ENCODE measurements around the gene ZMYND10. TPM values are rescaled to one million over a fixed set of nuclear protein-coding genes. Genes with fewer than 3 reads are reported as not detected.
"Not testable (repeated sequence)": the region's sequence is repeated elsewhere in the genome, so short reads cannot be mapped to it uniquely, and the experiment has no call there.

ZMYND10 gene
- total RNA-seq, 1 experiment from 2014 or later = 1.4 TPM

- DNase-seq (ENCODE audit: low read depth) = no peak
Observed at GRCh38 chr3:50326182-50326541, 19.4 kb downstream of the ZMYND10 start.

- no peak for DNase-seq (ENCODE audit: low read depth)
Observed at GRCh38 chr3:50325497-50326181, 19.9 kb downstream of the ZMYND10 start.

DNA sequence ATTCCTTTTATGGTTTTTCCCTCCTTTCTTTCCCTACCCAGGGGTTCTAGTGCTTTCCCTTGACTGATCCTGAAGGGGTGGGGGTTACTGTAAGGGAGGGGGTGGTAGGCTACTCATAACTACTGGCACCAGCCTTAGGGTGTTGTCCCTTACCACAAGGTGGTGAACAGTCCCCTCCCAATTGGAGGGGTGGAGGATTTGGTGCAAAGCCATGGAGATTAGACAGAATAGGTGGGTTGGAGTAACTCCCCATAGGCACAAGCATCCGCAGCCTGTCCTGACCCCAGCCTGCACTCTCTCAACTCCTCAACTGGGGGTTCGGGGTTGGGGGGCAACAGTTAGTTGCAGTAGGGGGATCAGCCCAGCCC is 20.4 kb downstream of the ZMYND10 start:
- no peak for DNase-seq (ENCODE audit: low read depth)

GRCh38 chr3:50324351-50325112 is 21.0 kb downstream of the ZMYND10 start:
- peak; percentile 62 for DNase-seq (ENCODE audit: low read depth)

DNA sequence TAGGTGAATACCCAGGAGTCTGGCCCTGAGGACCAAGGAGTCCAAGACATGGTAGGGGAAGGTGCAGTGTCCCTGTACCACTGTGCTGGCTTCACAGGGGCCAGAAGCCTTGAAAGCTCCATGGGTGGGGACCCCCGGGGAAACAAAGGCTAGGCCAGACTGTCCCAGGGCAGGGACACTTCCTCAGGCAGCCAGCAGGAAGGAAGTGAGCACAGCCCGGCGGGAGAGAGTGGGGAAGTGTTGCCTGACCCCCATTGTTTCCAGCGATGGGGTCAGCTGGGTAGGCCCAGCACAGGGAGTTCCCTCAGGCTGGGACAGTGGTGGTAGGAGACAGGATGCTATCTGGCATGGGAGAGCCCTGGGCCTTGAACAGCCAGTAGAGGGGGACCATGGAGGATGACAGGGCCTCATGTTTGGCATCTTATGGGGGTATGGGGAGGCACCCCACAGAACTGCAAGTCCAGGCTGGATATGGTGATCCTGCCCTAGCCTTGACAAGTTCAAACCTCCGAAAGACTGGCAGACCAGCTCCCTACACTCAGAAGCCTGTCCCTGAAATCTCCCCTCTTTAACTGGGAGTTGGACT is 21.8 kb downstream of the ZMYND10 start:
- DNase-seq (ENCODE audit: low read depth) = no peak

DNA sequence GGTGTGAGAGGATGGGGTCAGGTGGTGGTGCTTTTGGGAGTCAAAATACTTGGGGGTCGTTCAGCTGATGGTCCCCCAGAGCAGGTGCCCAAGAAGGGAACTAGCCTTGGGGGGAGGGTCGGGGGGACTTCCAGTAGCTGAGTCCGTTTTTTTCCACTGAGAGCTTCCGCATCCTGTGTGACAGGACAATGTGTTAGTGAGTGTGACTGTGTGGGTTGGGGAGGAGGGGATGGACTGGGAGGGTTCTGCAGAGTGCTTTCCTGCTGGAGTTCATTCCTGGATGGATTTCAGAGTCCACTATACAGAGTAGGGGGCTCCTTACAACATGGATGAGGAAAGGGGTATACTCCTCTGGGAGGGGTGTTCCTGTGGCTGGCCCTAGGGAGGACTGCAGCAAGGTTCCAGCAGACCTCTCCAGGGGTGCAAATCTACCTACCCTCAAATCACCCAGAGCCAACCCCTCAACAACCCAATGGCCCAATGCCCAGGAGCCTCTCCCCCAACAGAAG is 22.4 kb downstream of the ZMYND10 start:
- DNase-seq (ENCODE audit: low read depth) = no peak

- no peak for DNase-seq (ENCODE audit: low read depth)
Observed at GRCh38 chr3:50322386-50323091, 23.0 kb downstream of the ZMYND10 start, which contains the start of gene HYAL2. TSS of gene HYAL2 (minus strand) at chr3:50322745. CDS start at chr3:50320489, 2,256 bp downstream.

GRCh38 chr3:50322115-50322385 is 23.5 kb downstream of the ZMYND10 start:
- DNase-seq (ENCODE audit: low read depth) = no peak

DNA sequence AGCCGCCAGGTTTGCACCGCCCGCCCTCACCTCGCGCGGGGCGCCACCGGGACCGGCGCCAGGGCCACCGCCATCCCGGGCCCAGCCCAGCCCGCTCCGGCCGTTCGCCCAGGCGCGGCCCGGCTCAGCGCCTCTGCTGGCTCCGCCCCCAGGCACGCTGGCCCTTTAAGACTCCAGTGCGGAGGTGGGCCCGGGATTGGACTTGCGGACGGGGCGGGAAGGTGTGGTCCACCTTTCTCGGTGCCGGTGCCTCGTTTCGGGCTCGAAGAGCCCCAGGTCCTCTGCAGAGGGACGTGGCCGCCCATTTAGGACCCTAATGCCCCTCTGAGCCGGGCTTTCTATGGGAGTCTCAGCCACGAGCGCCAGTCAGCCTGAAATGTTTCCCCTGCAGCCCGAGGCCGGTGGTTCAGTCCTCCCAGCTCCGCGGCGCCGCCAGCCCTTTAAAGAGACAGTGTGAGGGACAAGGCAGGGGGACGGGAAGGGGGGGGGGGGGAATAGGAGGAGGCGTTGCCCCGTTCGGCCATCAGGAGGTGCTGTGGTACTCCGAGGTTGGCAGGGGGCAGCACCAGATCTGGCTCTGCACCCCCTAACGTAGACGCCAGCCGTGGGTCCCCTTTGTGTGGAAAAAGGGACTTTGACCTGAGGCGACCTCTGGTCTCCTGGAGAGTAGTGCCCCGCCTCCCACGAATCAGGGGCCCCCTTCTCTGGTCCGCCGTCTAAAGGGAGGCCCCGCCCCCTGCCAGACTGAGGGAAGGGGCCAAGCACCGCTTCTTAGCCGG is 24.0 kb downstream of the ZMYND10 start:
- DNase-seq (ENCODE audit: low read depth) = peak; percentile 79

DNA sequence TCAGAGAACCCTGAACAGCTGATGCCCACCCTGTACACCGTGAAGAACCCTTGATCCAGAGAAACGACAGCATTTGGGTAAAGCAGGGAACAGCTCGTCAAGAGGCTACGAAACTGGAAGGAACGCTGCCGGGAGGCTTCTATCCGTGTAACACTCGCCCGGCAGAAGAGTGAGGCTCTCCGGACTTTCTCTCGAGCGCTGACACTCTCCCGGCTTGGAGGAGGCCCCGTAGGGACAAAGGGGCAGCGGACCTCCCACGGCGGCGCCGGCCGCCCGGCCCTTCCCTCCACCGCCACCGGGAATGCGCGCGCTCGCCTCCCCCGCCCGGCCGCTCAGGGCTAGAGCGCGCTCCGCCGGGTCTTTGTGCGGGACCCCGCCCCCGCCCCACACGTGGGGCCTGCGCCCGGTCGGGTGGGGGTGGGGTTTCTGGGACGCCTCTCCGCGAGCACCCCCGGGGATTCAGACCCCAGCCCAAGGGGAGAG is 24.6 kb downstream of the ZMYND10 start:
- DNase-seq (ENCODE audit: low read depth) = peak; percentile 51

- no peak for DNase-seq (ENCODE audit: low read depth)
Observed at GRCh38 chr3:50319894-50320625, 25.5 kb downstream of the ZMYND10 start.

GRCh38 chr3:50319181-50319893 is 26.2 kb downstream of the ZMYND10 start:
- no peak for DNase-seq (ENCODE audit: low read depth)

- DNase-seq (ENCODE audit: low read depth) = no peak
Observed at GRCh38 chr3:50318615-50319014, 26.9 kb downstream of the ZMYND10 start.

- DNase-seq (ENCODE audit: low read depth) = no peak
Observed at GRCh38 chr3:50318163-50318562, 27.4 kb downstream of the ZMYND10 start.

- no peak for DNase-seq (ENCODE audit: low read depth)
Observed at GRCh38 chr3:50317300-50317699, 28.2 kb downstream of the ZMYND10 start.

DNA sequence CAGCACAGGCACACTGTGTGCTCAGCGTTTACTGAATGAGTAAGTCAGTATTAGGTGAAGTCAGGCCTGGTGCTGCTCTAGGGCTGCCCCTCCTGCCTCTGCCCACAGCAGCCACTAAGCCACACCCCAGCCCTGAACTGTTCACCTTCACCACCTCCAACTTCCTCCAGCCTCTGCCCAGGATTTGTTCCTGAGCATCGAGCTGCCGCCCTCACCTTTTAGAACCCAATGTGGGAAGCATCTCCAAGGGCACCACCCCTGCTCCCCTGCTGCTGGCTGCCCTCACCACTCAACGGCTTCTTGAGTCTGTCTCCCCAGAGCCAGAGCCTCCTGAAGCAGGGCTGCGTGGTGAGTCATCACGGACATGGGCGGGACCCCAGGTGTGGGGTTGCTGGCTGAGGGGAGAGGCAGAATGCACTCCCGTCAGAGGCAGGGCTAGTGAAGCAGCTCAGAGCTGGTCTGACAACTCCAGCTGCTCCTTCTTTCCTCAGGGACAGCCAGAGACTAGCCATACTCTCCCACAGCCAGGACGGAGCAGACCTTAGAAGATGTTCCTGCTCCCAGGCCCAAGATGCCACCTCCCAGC is 28.8 kb downstream of the ZMYND10 start:
- peak; percentile 91 for DNase-seq (ENCODE audit: low read depth)

DNA sequence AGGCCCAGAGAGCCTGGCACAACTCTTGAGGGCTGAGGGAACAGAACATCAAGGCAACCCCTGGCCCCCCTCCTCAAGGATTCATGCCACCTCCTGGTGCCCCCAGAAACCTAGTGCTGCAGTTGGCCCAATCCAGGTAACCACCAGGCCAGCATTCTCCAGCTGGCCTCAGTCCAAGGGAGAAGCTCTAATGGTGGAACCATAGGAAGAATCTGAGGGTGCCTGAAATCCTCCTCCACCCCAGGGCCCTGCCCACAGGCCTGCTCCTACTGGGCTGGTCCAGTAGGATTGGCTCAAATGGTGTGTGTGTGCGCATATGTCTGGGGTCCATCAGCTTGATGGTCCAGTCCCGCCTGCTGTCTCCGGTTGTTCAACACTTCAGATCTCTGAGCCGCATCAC is 30.7 kb downstream of the ZMYND10 start:
- DNase-seq (ENCODE audit: low read depth) = no peak

- no peak for DNase-seq (ENCODE audit: low read depth)
Observed at GRCh38 chr3:50314342-50314741, 31.2 kb downstream of the ZMYND10 start.

DNA sequence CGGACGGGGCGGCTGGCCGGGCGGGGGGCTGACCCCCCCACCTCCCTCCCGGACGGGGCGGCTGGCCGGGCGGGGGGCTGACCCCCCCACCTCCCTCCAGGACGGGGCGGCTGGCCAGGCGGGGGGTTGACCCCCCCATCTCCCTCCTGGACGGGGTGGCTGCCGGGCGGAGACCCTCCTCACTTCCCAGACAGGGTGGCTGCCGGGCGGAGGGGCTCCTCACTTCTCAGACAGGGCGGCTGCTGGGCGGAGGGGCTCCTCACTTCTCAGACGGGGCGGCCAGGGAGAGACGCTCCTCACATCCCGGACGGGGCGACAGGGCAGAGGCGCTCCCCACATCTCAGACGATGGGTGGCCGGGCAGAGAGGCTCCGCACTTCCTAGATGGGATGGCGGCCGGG is 33.5 kb downstream of the ZMYND10 start:
- DNase-seq (ENCODE audit: low read depth) = not testable (repeated sequence)

Data from HT1080 (cell line).